ELF-1 (cell line): ENCODE measurements around the gene GJD4.

Experiments used
- DNase-seq: peaks from one replicate; pipeline ENCODE4 v3.0.0-alpha.2; 2016; ENCODE audit warnings: low read depth, low spot score

GJD4 gene

GRCh38 chr10:35605191-35605590 is at the start of gene GJD4:
Gene GJD4 (plus strand): TSS chr10:35605341. CDS start chr10:35605568, 227 bp downstream.
- DNase-seq = peak; percentile 50

- no peak for DNase-seq
Measured at GRCh38 chr10:35555962-35556930, 48.9 kb upstream of the GJD4 start.

- DNase-seq = no peak
Measured at GRCh38 chr10:35558276-35558675, 46.9 kb upstream of the GJD4 start.

GRCh38 chr10:35559416-35559815 is 45.7 kb upstream of the GJD4 start:
- no peak for DNase-seq

- no peak for DNase-seq
Measured at GRCh38 chr10:35561715-35562114, 43.4 kb upstream of the GJD4 start.

GRCh38 chr10:35562427-35562826 is 42.7 kb upstream of the GJD4 start:
- no peak for DNase-seq

- peak; percentile 68 for DNase-seq
Measured at GRCh38 chr10:35563261-35563891, 41.8 kb upstream of the GJD4 start.

- DNase-seq = no peak
Measured at GRCh38 chr10:35564341-35564968, 40.7 kb upstream of the GJD4 start.

- no peak for DNase-seq
Measured at GRCh38 chr10:35565602-35566081, 39.5 kb upstream of the GJD4 start.

- DNase-seq = no peak
Measured at GRCh38 chr10:35567951-35568350, 37.2 kb upstream of the GJD4 start.

GRCh38 chr10:35568483-35569015 is 36.6 kb upstream of the GJD4 start:
- DNase-seq = no peak

GRCh38 chr10:35569111-35569707 is 35.9 kb upstream of the GJD4 start:
- DNase-seq = no peak

- DNase-seq = no peak
Measured at GRCh38 chr10:35569836-35570235, 35.3 kb upstream of the GJD4 start.

GRCh38 chr10:35570397-35570796 is 34.7 kb upstream of the GJD4 start:
- DNase-seq = no peak

GRCh38 chr10:35572583-35572982 is 32.6 kb upstream of the GJD4 start:
- no peak for DNase-seq

GRCh38 chr10:35573796-35574195 is 31.3 kb upstream of the GJD4 start:
- no peak for DNase-seq

- DNase-seq = peak; percentile 54
Measured at GRCh38 chr10:35574924-35575352, 30.2 kb upstream of the GJD4 start.

- DNase-seq = no peak
Measured at GRCh38 chr10:35575640-35576039, 29.5 kb upstream of the GJD4 start.

- no peak for DNase-seq
Measured at GRCh38 chr10:35576730-35577129, 28.4 kb upstream of the GJD4 start.

GRCh38 chr10:35577926-35578617 is 27.1 kb upstream of the GJD4 start:
- DNase-seq = no peak

GRCh38 chr10:35578618-35578956 is 26.6 kb upstream of the GJD4 start:
- DNase-seq = no peak
